K562 (cell line): Measurements from ENCODE around the gene FAAP100. TPM values are rescaled to one million over a fixed set of nuclear protein-coding genes. Genes with fewer than 3 reads are reported as not detected.

Experiments
- ERF ChIP-seq: fragments of 450-650 bp; formaldehyde crosslinking; IDR thresholded peaks from 2 replicates; pipeline ENCODE4 v1.4.0; 2020; ENCODE audit warnings: mild to moderate bottlenecking, mixed read lengths
- FOXP4 ChIP-seq: sonication (generic); formaldehyde crosslinking; IDR thresholded peaks from 2 replicates; pipeline ENCODE4 v1.8.0; 2022; ENCODE audit warnings: mild to moderate bottlenecking, missing genetic modification reagents, borderline replicate concordance
- GTF2B ChIP-seq: IDR thresholded peaks from 2 replicates; pipeline ENCODE4 v1.6.1; 2011; ENCODE audit not compliant: insufficient read length; ENCODE audit errors: extremely low read depth
- KAT7 ChIP-seq: sonication (generic); formaldehyde crosslinking; IDR thresholded peaks from 2 replicates; pipeline ENCODE4 v1.8.0; 2022; ENCODE audit warnings: missing genetic modification reagents, mild to moderate bottlenecking, borderline replicate concordance
- MNT ChIP-seq, 2 experiments: fragments of 450-650 bp; conservative IDR thresholded peaks; 2 replicates each; pipeline ENCODE4 v1.6.1; 2017; ENCODE audit warnings: mild to moderate bottlenecking in 2 of 2, moderate library complexity in 2 of 2
- PPARD ChIP-seq: fragments of 250-450 bp; sonication (Bioruptor Pico); IDR thresholded peaks from 2 replicates; pipeline ENCODE4 v1.8.0; 2022; ENCODE audit warnings: inconsistent platforms, mild to moderate bottlenecking, moderate library complexity
- RERE ChIP-seq: sonication (generic); formaldehyde crosslinking; IDR thresholded peaks from 2 replicates; pipeline ENCODE4 v1.8.0; 2023; ENCODE audit warnings: missing genetic modification reagents, mild to moderate bottlenecking, borderline replicate concordance
- SAFB ChIP-seq: fragments of 200-400 bp; formaldehyde crosslinking; IDR thresholded peaks from 2 replicates; pipeline ENCODE4 v1.6.1; 2017; ENCODE audit warnings: low read depth, low read length, borderline replicate concordance
- SMAD2 ChIP-seq: fragments of 150-350 bp; IDR thresholded peaks from 2 replicates; pipeline ENCODE4 v1.6.1; 2014; ENCODE audit warnings: low read depth, mild to moderate bottlenecking, low read length
- TAF9B ChIP-seq: fragments of 450-650 bp; IDR thresholded peaks from 2 replicates; pipeline ENCODE4 v1.6.1; 2018; ENCODE audit warnings: mild to moderate bottlenecking; ENCODE audit not compliant: partially characterized antibody
- ZKSCAN3 ChIP-seq: fragments of 250-450 bp; sonication (Bioruptor Pico); IDR thresholded peaks from 2 replicates; pipeline ENCODE4 v1.4.0; 2020
- ZNF518B ChIP-seq: fragments of 250-450 bp; sonication (Bioruptor Pico); IDR thresholded peaks from 2 replicates; pipeline ENCODE4 v1.5.0; 2021; ENCODE audit warnings: mild to moderate bottlenecking, moderate library complexity
- ZSCAN32 ChIP-seq: fragments of 450-650 bp; formaldehyde crosslinking; IDR thresholded peaks from 2 replicates; pipeline ENCODE4 v1.4.0; 2020; ENCODE audit warnings: mild to moderate bottlenecking, moderate library complexity
- polyA plus RNA-seq, 8 experiments: library from polyadenylated mRNA; depleted of rRNA in 4 of 8; stranded (reverse) in 5 of 8; unstranded in 3 of 8; fragments of >200 nt; fragmentation: Nextera tagmentation in 2 of 8; fragmentation: Illumina TruSeq in 1 of 8; extraction: Ambion mirVana in 2 of 8; extraction: Trizol in 1 of 8; gene quantifications; 2 replicates each; pipeline versions ENCODE4 v1.2.1 to v1.2.3, GENCODE V29; 2011 to 2014; ENCODE audit warnings: inconsistent platforms in 1 of 8, missing spikeins in 1 of 8
- total RNA-seq, 7 experiments: library from RNA; depleted of rRNA in 6 of 7; stranded (reverse); fragments of >200 nt in 6 of 7; fragmentation: Illumina TruSeq in 2 of 7; extraction: Trizol in 2 of 7; gene quantifications; 2 replicates each; pipeline versions ENCODE4 v1.2.1 to v1.2.3, GENCODE V29; 2011 to 2021; ENCODE audit warnings: low replicate concordance in 1 of 7

FAAP100 gene
- total and polyA plus RNA-seq, 9 of the 15 experiments (the other 6 are each of a cell fraction or from before 2014, with no cell fraction given): 0.31 to 51.2 (median 12.6) TPM

GRCh38 chr17:81510785-81511553 is 41.2 kb downstream of the FAAP100 start (continued):
- TF ChIP-seq ZNF518B (no peak), SAFB (no peak), SMAD2 (no peak), ZSCAN32 (CRISPR knock-in tag) (no peak), ZKSCAN3 (CRISPR knock-in tag) (no peak), ERF (CRISPR knock-in tag) (no peak), MNT (conservative IDR thresholded peaks at IDR 0.05) (no peak), FOXP4 (CRISPR knock-in tag) (peak; percentile 93), GTF2B (no peak), KAT7 (peak; percentile 95; the same call in 1 of the 2 replicates), TAF9B (no peak), PPARD (CRISPR knock-in tag) (no peak), RERE (CRISPR knock-in tag) (no peak)
